Gastroesophageal sphincter (tissue), 3 donors: ENCODE results near the gene SLC30A2.

Experiments
- POLR2A ChIP-seq, 2 donors: fragments of 450-650 bp; IDR thresholded peaks; one replicate each; pipeline ENCODE4 v1.6.1; 2017; ENCODE audit warnings: antibody characterized with exemption in 2 of 2, mild to moderate bottlenecking in 2 of 2, moderate library complexity in 1 of 2
- TF ChIP-seq, protein P1 (sequence below), 4 experiments: fragments of 200-600 bp in 2 of 4; fragments of 450-650 bp in 2 of 4; sonication (generic) in 1 of 4; IDR thresholded peaks; one replicate each; pipeline ENCODE4 v1.5.1; 2017 to 2019; ENCODE audit warnings: antibody characterized with exemption in 4 of 4, mild to moderate bottlenecking in 2 of 4, moderate library complexity in 2 of 4

DNA sequence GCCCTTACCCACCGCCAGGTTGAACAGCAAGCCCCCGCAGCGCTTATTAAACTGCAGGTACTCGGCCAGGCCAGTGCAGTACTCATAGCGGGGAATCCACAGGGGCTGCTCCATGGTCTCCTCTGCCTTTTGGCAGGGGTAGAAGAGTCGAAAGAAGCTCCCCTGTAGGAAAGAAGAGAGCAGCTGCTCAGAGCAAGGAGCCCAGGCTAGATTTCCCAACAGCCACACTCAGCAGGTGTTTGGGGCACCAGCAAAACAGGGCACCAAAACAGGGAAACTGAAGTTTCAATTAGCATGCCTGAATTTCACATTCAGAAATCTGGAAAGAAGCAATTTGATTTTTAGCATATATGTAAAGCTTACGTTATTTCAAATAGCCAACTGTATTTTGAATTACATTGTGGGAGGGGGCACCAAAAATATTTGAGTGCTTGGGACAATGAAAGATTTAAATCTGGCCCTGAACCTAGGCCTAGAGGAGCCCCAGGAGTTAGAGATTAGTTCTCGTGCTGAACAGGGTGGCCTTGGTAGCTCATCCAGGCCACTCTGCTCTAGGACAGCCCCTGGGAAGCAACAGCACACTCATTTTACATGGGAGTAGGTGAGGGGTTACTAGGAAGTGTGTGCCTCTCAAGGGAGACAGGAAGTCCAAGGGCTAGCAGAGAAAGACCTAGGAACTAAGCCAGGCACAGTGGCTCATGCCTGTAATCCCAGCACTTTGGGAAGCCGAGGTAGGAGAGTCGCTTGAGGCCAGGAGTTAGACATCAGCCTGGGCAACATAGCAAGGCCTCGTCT lies 56.3 kb downstream of the SLC30A2 start:
- no peak for TF ChIP-seq POLR2A (IDR thresholded peaks at IDR 0.05)
- TF ChIP-seq, protein P1, sequence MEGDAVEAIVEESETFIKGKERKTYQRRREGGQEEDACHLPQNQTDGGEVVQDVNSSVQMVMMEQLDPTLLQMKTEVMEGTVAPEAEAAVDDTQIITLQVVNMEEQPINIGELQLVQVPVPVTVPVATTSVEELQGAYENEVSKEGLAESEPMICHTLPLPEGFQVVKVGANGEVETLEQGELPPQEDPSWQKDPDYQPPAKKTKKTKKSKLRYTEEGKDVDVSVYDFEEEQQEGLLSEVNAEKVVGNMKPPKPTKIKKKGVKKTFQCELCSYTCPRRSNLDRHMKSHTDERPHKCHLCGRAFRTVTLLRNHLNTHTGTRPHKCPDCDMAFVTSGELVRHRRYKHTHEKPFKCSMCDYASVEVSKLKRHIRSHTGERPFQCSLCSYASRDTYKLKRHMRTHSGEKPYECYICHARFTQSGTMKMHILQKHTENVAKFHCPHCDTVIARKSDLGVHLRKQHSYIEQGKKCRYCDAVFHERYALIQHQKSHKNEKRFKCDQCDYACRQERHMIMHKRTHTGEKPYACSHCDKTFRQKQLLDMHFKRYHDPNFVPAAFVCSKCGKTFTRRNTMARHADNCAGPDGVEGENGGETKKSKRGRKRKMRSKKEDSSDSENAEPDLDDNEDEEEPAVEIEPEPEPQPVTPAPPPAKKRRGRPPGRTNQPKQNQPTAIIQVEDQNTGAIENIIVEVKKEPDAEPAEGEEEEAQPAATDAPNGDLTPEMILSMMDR (IDR thresholded peaks at IDR 0.05): no peak
